Measurements from ENCODE around the gene RPGRIP1L.

- TF ChIP-seq CTCF (IDR thresholded peaks at IDR 0.05) (no peak), POLR2A (IDR thresholded peaks at IDR 0.05) (no peak)
These were observed 4.0 kb upstream of the RPGRIP1L start for GRCh38 chr16:53707671-53708070.
